ENCODE results near the gene ANKRD16.

Gene ANKRD16

GRCh38 chr10:5860066-5860465 lies 29.6 kb downstream of the ANKRD16 start:
- no peak for TF ChIP-seq SIN3A (IDR thresholded peaks at IDR 0.05; ENCODE audit: borderline replicate concordance, insufficient read depth, low read length)
- TF ChIP-seq FOXP2 (optimal IDR thresholded peaks at IDR 0.05; ENCODE audit: borderline replicate concordance, extremely low read depth, extremely low read length, insufficient read depth) = no peak
- TF ChIP-seq POLR2AphosphoS5 (IDR thresholded peaks at IDR 0.05; ENCODE audit: low read depth, low read length) = no peak
- TF ChIP-seq REST (IDR thresholded peaks at IDR 0.05; ENCODE audit: insufficient read depth in 1 of 2, low read depth in 2 of 2, low read length in 2 of 2) = no peak
- no peak for TF ChIP-seq TAF1 (IDR thresholded peaks at IDR 0.05; ENCODE audit: borderline replicate concordance, insufficient read depth, low read length)

- TF ChIP-seq POLR2AphosphoS5 (IDR thresholded peaks at IDR 0.05; ENCODE audit: low read depth, low read length) (no peak), SIN3A (IDR thresholded peaks at IDR 0.05; ENCODE audit: borderline replicate concordance, insufficient read depth, low read length) (no peak), TAF1 (IDR thresholded peaks at IDR 0.05; ENCODE audit: borderline replicate concordance, insufficient read depth, low read length) (no peak), FOXP2 (optimal IDR thresholded peaks at IDR 0.05; ENCODE audit: borderline replicate concordance, extremely low read depth, extremely low read length, insufficient read depth) (no peak), REST (IDR thresholded peaks at IDR 0.05; ENCODE audit: insufficient read depth in 1 of 2, low read depth in 2 of 2, low read length in 2 of 2) (no peak)
These were observed 30.9 kb downstream of the ANKRD16 start for GRCh38 chr10:5858811-5859210.

GRCh38 chr10:5856701-5857004 lies 33.0 kb downstream of the ANKRD16 start:
- TF ChIP-seq FOXP2 (optimal IDR thresholded peaks at IDR 0.05; ENCODE audit: borderline replicate concordance, extremely low read depth, extremely low read length, insufficient read depth) (no peak), REST (IDR thresholded peaks at IDR 0.05; ENCODE audit: insufficient read depth in 1 of 2, low read depth in 2 of 2, low read length in 2 of 2) (no peak), POLR2AphosphoS5 (IDR thresholded peaks at IDR 0.05; ENCODE audit: low read depth, low read length) (no peak), TAF1 (IDR thresholded peaks at IDR 0.05; ENCODE audit: borderline replicate concordance, insufficient read depth, low read length) (no peak), SIN3A (IDR thresholded peaks at IDR 0.05; ENCODE audit: borderline replicate concordance, insufficient read depth, low read length) (no peak)

- TF ChIP-seq TAF1 (IDR thresholded peaks at IDR 0.05; ENCODE audit: borderline replicate concordance, insufficient read depth, low read length) = no peak
- no peak for TF ChIP-seq REST (IDR thresholded peaks at IDR 0.05; ENCODE audit: insufficient read depth in 1 of 2, low read depth in 2 of 2, low read length in 2 of 2)
- TF ChIP-seq SIN3A (IDR thresholded peaks at IDR 0.05; ENCODE audit: borderline replicate concordance, insufficient read depth, low read length) = no peak
- TF ChIP-seq POLR2AphosphoS5 (IDR thresholded peaks at IDR 0.05; ENCODE audit: low read depth, low read length) = no peak
- TF ChIP-seq FOXP2 (optimal IDR thresholded peaks at IDR 0.05; ENCODE audit: borderline replicate concordance, extremely low read depth, extremely low read length, insufficient read depth) = no peak
These were observed 33.6 kb downstream of the ANKRD16 start for GRCh38 chr10:5855979-5856700.
